Renal cortex interstitium (tissue), 11 donors: ENCODE data around the gene CD99L2. TPM values are rescaled to one million over a fixed set of nuclear protein-coding genes. Genes with fewer than 3 reads are reported as not detected.

ENCODE experiments used
- DNase-seq, 11 donors: peaks; one replicate each; pipeline ENCODE4 v3.0.0-alpha.2; 2013; ENCODE audit warnings: low read depth in 9 of 11, low spot score in 4 of 11; ENCODE audit errors: extremely low read depth in 1 of 11
- polyA plus RNA-seq, 3 donors: library from polyadenylated mRNA; unstranded; fragments of 120-200 nt; gene quantifications; one replicate each; pipeline ENCODE4 v1.2.1, GENCODE V29; 2013; ENCODE audit not compliant: insufficient read length in 3 of 3

CD99L2 gene
- polyA plus RNA-seq, 3 donors, result 37.6 to 45.9 (median 39.9) TPM

DNA sequence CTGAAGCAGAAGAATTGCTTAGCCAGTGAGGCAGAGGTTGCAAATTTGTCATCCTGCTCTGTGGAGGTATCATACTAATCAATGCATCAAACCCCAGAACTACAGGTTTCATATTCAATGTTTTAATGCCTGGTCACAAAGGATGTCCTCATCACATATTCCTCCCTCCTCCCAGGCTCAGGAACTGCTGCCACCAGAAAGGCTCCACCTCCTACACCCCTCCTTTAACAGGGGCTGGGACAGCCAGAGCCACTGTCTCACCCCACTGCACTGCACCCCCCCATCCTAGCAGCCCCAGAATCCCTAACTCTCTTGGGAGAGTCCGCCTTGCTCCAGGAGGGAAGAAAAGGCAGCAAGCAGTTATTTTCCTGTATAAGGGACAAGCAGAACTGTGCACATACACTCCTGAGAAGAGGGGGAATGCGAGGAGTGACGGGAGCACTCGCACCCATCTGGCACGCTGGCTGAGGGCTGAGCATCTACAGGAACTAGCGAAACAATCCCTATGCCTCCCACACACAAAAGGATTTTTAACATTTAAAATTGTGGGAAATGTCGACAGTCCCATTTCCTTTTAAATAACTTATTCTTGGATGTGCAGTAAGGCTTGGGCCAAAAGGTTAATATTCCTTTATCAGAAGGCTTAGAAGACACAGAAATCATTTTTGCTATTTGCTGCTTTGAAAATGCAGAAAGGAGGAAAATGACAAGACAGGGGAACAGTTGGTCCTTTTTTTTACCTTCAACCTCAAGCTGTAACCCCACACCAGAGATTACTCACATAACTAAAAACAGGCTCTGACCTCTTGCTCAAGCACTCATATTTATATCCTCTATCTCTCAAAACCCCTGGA, 27.8 kb downstream of the CD99L2 start:
- no peak for DNase-seq

DNA sequence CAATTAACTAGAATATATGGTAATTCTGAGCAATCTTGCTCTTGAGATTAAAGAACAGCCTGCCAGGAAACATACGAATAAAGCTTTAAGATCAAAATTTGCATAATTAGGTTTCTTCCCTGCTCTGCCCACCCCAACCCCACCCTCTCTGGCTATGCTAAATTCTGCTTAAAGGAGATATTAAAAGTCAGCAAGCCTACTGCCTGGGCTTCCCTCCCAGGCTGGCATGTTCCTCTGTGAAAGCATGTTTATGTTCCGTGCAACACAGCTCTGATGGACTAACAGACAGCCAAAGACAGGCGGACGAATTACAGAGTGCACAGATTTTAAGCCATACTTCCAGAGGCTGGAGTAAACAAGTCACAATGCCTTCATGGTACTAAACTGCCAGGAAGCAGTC, 28.4 kb downstream of the CD99L2 start:
- DNase-seq, result no peak

DNA sequence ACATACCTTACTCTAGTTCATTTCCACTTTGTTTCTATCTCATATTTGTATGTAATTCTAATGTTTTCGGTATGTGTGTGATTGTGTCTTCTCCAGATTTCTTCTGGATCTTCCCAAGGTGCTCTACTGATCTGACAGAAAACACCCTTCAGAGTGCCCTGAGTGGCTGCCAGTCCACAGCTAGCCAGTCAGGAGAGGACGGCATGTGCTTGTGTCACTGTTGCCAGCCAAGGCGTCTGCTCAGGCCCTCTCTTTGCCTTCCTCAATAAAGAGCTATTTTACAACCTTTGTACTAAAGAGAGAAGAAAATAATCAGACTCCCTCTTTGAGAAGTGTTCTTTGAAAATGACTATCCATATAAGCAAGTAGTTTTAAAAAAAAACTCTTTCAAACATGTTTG, 29.0 kb downstream of the CD99L2 start:
- DNase-seq, result no peak

DNA sequence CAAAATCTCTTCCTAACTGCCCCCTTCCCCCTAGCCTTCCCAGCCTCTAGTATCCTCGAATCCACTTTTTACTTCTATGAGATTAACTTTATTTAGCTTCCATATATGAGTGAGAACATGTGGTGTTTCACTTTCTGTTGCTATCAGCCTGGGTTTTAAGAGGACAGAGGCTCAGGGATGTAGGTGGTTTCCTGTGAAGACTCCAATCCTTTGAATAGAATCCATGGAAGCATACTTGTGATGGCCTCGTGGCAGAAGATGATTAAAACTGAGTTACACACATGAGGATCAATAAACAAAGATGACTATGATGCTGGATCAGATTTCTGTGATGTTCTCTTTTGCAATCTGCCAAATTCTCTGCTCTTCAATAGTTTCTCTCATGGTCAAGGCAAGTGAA, 29.8 kb downstream of the CD99L2 start:
- DNase-seq, result no peak

DNA sequence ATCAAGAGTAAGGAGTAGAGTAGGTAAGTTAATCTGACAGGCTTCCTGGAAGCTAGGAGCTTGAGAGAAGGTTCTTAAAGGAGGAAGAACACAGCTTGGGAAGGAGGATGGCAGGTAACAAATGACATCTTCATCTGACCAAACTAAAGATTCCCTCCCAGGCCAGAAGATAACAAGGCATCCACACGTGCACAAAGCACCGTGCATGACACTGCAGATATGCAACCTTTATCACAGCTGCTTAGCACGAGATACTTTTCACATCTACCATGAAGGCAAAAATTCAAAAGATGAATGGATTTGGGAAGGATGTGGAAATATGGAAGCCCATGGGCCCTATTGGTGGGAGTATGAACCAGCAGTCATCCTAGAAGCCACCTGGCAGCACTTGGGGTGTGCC, 34.3 kb downstream of the CD99L2 start:
- no peak for DNase-seq

DNA sequence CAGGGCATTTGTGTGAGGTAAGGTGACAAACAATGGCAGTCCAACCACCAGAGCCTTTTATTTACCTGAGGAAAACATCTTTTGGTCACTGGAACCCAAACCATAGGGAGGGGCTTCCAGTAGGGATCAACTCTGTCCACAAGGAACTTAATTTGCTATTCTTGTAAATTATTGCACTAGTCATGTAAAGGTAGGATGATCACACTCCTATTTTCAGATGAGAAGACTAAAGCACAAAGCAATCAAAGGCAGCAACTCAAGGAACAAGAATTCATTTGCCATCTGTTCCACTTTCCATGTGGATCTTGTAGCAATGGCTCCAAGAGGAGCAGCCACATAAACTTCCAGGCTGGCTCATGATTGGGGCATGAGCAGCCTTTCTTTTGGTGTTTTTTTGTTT, 35.3 kb downstream of the CD99L2 start:
- no peak for DNase-seq

DNA sequence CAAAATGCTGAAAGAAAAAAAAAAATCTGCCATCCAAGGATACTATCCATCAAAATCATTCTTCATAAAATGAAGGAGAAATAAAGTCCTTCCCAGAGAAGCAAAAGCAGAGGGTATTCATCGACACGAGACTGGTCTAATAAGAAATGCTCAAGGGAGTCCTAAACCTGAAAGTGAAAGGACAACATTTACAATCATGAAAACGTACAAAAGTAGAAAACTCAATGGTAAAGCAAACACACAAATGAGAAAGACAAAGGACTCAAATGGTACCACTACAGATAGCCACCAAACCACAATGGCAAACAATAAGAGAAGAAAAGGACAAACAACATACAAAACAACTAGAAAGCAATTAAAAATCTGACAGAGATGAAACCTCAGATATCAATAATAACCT, 41.0 kb downstream of the CD99L2 start:
- no peak for DNase-seq

DNA sequence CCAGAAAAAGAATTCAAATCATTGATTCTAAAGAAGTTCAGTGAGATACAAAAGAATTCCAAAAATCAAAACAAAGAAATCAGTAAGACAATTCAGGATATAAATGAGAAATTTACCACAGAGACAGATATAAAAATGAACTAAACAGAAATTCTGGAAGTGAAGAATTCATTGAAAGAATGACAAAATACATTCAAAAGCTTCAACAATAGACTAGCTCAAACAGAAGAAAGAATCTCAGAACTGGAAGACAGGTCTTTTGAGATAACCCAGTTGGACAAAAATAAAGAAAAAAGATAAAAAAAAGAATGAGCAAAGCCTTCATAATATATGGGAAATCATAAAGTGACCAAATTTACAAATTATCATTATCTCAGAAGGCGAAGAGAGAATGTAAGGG, 41.7 kb downstream of the CD99L2 start:
- DNase-seq, result no peak

DNA sequence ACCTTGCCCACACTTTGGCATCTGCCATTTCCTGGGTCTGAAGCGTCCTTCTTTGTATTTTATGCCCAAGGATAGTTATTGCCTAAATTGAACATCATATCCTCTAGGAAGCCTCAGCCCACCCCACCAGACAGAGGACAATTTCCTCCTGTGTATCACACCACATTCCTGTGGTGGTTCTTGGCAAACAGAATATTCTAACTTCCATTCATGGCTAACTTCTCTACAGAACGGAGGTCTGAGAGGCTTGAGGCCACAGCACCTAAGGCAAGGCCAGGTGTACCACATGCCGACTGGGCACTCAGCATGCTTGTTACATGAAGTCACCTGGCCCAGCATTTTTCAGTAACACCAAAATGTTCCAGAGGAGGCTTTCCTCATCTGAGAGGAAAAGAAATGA, 42.4 kb downstream of the CD99L2 start:
- no peak for DNase-seq

DNA sequence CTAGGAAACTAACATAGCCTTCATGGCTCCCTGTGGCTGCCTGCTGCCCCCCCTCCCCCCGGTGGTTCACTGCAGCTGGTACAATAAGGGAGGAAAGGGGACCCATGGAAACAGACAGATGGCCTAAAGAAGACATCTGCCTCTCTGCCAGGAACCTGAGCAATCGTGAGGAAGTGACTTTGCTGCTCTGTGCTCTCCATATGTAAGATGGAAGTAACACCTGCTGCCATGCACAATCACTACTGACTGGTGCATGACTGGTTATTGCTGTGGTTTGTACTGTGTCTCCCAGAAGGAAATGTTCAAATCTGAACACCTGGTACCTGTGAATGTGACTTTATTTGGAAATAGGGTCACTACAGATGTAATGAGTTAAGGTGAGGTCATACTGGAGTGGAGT, 43.6 kb downstream of the CD99L2 start:
- no peak for DNase-seq

DNA sequence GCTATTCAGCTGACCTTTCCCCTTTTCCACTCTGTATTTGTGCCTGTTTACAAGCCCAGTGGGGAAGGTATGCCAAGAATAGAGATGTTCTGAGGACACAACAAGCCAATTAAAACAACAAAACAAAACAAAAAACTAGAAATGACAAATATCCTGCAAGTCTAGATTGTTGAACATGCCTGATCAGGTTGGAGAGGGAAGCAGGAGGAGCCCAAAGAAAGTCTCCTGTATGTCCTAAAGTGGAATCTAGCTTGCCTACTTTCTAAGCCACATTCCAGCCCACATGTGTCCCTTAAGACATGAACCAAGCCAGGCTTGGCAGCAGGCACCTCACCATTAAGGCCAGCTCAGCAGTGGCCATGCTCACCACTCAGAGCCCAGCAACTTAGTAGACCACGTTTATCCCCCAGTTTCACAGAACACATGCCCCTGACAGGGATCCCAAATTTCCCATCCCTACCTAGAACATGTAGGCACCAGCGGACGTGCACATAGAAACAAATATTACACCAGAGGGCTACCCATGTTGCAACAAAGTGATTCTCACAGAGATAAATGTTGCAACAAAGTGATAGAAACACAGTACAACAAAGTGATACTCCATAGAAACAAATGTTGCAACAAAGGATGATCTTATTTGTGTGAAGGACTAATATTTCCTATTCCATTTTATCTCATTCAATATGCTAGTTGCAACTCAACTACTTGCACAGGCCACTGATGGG, 48.3 kb downstream of the CD99L2 start:
- DNase-seq, result no peak

DNA sequence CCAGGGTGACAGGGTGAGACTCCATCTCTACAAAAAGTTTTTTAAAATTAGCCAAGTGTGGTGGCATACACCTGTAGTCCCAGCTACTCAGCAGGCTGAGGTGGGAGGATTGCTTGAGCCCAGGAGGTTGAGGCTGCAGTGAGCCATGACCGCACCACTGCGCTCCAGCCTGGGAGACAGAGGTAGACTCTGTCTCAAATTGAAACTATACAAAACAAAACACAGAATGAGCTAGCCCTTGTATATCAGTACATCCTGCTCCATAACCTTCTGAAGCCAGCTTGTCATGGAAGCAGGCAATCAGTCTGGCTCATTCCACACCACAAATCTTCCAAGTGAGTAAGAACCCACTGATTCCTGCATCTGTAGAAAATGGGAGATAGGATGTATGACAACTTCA, 49.0 kb downstream of the CD99L2 start:
- no peak for DNase-seq

DNA sequence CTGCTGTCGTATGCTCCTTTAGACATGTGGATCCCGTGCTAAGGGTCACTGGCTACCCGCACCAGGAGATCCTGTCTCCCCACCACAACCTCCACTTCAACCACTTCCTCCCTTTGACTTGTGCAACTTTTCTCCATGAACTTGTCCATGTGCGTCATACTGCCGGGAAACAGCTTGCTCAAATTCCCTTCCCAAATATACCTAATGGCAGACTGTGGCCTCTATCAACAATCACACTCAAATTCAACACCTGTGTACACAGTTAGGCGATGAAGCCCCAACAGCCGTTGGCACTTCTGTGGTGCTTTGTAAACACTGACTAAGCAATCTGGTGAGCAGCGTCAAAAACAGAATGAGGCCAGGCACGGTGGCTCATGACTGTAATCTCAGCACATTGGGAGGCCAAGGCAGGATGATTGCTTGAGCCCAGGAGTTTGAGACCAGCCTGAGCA, 49.5 kb downstream of the CD99L2 start:
- DNase-seq, result no peak

DNA sequence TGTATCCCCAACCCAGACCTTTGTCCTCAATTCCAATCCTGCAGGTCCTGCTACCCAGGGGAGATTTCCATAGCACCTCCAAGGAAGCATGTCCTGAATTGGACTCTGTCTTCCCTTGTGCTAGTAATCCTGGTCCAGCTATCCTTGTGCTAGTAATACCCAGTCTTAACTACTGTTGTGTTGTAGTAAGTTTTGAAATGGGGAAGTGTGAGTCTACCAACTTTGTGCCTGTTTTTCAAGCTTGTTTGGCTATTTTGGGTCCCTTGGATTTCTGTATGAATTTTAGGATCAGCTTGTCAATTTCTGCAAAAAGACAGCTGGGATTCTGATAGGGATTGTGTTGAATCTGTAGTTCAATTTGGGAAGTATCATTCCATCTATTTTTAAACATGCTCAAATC, 51.4 kb downstream of the CD99L2 start:
- DNase-seq, result no peak

DNA sequence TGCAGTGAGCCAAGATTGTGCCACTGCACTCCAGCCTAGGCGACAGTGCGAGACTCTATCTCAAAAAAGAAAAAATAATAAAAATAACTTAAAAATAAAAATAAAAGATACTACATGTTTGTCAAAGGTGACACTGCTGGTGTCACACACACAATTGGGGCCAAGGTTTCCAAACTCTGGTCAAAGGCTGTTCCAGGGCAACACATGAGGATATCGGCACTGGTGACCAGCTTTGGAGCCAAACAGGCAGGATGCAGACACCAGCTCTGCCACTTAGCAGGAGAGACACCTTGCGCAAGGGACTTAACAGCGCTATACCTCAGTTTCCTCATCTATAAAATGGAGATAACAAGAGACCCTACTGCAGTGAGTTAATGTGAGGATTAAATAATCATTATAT, 52.3 kb downstream of the CD99L2 start:
- no peak for DNase-seq

DNA sequence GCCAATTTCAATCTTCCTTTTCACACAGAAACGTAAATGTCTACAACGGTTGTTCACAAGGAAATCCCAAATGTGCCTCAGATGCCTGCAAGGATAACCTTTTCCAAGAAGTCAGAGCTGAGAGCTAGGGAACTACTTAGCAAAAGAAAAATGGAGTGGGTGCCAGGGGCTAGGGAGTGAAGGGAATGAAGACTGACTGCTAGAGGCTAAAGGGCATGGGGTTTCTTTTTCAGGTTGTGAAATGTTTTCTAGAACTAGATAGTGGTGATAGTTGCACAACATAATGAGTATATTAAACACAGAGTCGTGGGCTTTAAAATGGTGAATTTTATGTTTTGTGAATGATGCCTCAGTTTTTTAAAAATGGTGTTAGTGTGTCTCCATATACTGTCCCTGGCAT, 53.4 kb downstream of the CD99L2 start:
- DNase-seq, result no peak

DNA sequence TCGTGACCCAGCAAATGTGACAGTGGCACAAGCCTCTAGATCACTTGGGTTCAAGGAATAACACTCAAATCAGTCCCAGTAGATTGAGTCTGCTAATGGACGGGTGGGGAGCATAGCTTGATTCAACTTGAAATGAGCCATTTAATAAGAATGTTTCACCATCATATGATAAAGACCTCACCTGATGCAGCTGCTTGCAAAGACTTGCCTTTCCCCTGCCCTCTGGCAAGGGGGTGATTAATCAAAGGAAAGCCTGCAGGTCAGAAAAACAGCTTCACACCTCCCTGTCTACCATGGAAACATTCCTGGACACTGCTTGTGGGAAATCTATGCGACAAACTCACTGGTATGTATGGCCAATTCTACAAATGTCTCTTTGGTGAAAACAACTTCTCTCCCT, 54.5 kb downstream of the CD99L2 start:
- peak in 1 of 11 donors; percentile 3 for DNase-seq

DNA sequence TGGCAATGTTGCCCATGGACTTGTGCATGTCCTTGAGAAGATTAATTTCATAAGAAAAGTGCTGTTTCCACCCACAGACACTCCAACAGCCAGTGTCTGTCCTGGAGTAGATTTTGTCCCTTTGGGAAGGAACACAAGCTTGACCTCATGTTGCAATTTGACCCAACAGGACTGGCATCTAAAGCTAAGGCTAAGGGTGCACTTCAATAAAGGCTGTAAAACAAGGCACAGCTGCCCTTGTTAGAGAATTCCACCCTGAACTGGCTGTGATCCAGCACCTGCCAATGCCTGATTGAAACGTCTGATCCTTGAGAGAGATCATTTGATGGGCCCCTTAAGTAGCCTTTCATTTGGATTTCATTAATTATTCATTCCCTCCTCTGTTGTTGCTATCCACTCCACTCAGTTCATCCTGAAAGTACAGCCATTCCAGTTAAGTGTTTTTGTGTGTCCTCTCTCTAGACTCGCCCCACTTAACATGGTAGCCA, 56.2 kb downstream of the CD99L2 start:
- DNase-seq, result no peak

DNA sequence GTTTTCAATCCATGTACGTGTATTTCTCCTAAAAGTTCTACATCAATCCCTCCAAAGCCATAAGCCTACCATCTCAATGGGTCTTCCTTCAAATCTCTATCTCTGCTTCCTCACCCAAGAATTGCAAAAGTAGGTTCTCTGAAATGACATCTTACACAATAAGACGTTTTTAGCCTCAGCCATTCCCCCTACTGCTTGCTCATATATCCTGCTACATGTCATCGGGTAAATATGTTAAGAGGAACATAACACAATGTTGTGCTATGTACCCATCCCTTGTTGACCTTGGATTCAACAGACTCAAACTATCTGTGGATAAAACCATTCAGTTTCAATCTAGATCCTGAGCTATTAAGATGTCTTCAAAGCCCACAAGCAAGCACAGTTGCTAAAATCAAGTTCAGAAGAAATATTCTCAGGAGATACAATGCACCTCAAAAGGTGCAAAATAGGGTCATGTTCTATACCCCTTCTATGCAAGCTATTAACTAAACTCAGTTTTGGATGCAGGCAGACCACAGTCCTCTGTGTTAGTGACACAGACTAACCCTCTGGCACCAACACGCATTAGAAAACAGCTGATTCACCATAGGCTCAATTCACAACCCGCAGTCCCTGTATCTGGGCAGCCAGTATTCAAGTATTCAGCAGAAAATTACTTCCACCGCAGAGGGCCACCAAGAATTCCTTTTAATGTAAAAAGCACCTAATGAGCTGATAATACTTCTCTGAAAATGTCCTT, 56.8 kb downstream of the CD99L2 start:
- DNase-seq, result no peak

DNA sequence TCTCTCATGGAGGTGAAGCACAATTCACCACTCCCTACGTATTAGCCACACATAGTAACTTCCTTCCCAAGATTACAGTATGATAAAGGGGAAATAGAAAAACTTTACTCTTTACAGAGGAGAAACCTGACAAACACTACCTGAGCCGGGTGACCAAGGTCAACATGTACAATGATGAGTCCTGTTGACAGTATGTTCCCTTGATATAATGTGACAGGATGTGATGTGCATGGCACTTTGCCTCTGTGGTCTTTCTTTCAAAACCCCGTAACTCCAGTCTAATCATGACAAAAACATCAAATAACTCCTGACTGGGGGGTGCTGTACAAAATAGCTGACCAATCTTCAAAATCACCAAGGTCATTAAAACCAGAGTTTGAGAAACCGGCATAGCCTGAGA, 60.6 kb downstream of the CD99L2 start:
- no peak for DNase-seq
